ENCODE measurements around the gene MAD1L1. TPM values are rescaled to one million over a fixed set of nuclear protein-coding genes. Genes with fewer than 3 reads are reported as not detected.

The MAD1L1 gene
- total and polyA plus RNA-seq, 7 experiments from 2014 or later: 112 to 314 (median 136) TPM

GRCh38 chr7:2008101-2008935, 224.4 kb downstream of the MAD1L1 start:
- ChIA-PET POLR2A (no interaction called here), CTCF (no interaction called here)
- peaks cover 0 to 16% (median 7%) of the 10 kb centered on the region in 7 donors for H3K4me1 Mint-ChIP-seq
- no peaks in the 10 kb centered on the region for H3K27me3 Mint-ChIP-seq
- H3K36me3 ChIP-seq (ENCODE audit: control insufficient read depth in 2 of 3, insufficient read depth in 3 of 3, low read length in 3 of 3): peaks cover 0 to 7% (median 0%) of the 10 kb centered on the region in 3 experiments
- intact Hi-C loops (cut with micrococcal nuclease): no loop called here
- no peak overlapping the region for H3K4me3 ChIP-seq (ENCODE audit: low read length)
- no peaks in the 10 kb centered on the region for H3K9me3 Mint-ChIP-seq
- H3K9me3 ChIP-seq (ENCODE audit: control insufficient read depth in 2 of 3, low read length in 3 of 3): no peaks in the 10 kb centered on the region
- no peaks in the 10 kb centered on the region for H3K27me3 ChIP-seq (ENCODE audit: control insufficient read depth in 2 of 2, insufficient read depth in 2 of 2, low read length in 2 of 2)
- H3K27ac ChIP-seq (ENCODE audit: low read depth, low read length): no peak overlapping the region
- ATAC-seq: no peak
- H3K36me3 Mint-ChIP-seq: peaks cover 0 to 13% (median 0%) of the 10 kb centered on the region in 5 donors
- no peak overlapping the region for H3K4me3 Mint-ChIP-seq
- H3K27ac Mint-ChIP-seq: no peak overlapping the region
- H3K4me1 ChIP-seq (ENCODE audit: control insufficient read depth in 2 of 2, insufficient read depth in 2 of 2, low read length in 2 of 2): no peaks in the 10 kb centered on the region
- no peak for DNase-seq

- no peak overlapping the region for H3K27ac Mint-ChIP-seq
- no peak overlapping the region for H3K27ac ChIP-seq (ENCODE audit: low read depth, low read length)
- no peak for ATAC-seq
- H3K36me3 ChIP-seq (ENCODE audit: control insufficient read depth in 2 of 3, insufficient read depth in 3 of 3, low read length in 3 of 3): no peaks in the 10 kb centered on the region
- CTCF ChIA-PET: no interaction called here
- H3K4me1 ChIP-seq (ENCODE audit: control insufficient read depth in 2 of 2, insufficient read depth in 2 of 2, low read length in 2 of 2): no peaks in the 10 kb centered on the region
- intact Hi-C loops (cut with micrococcal nuclease): no loop called here
- H3K4me3 Mint-ChIP-seq: no peak overlapping the region
- POLR2A ChIA-PET: no interaction called here
- H3K4me1 Mint-ChIP-seq: peaks cover 0 to 18% (median 7%) of the 10 kb centered on the region in 7 donors
- H3K27me3 ChIP-seq (ENCODE audit: control insufficient read depth in 2 of 2, insufficient read depth in 2 of 2, low read length in 2 of 2): no peaks in the 10 kb centered on the region
- no peaks in the 10 kb centered on the region for H3K9me3 ChIP-seq (ENCODE audit: control insufficient read depth in 2 of 3, low read length in 3 of 3)
- peaks cover 0 to 7% (median 0%) of the 10 kb centered on the region in 5 donors for H3K36me3 Mint-ChIP-seq
- no peaks in the 10 kb centered on the region for H3K9me3 Mint-ChIP-seq
- no peak for DNase-seq
- no peaks in the 10 kb centered on the region for H3K27me3 Mint-ChIP-seq
- H3K4me3 ChIP-seq (ENCODE audit: low read length): no peak overlapping the region
Observed at GRCh38 chr7:2007551-2007950, 225.2 kb downstream of the MAD1L1 start.

- Mint-ChIP-seq H3K4me1 (peaks cover 0 to 18% (median 7%) of the 10 kb centered on the region in 7 donors), H3K36me3 (peaks cover 0 to 7% (median 0%) of the 10 kb centered on the region in 5 donors), H3K9me3 (no peaks in the 10 kb centered on the region), H3K4me3 (no peak overlapping the region), H3K27me3 (no peaks in the 10 kb centered on the region), H3K27ac (no peak overlapping the region)
- H3K27ac ChIP-seq (ENCODE audit: low read depth, low read length): no peak overlapping the region
- no peaks in the 10 kb centered on the region for H3K4me1 ChIP-seq (ENCODE audit: control insufficient read depth in 2 of 2, insufficient read depth in 2 of 2, low read length in 2 of 2)
- no peaks in the 10 kb centered on the region for H3K27me3 ChIP-seq (ENCODE audit: control insufficient read depth in 2 of 2, insufficient read depth in 2 of 2, low read length in 2 of 2)
- peak in 1 of 9 donors; percentile 4 for DNase-seq
- H3K4me3 ChIP-seq (ENCODE audit: low read length): no peak overlapping the region
- ATAC-seq: no peak
- H3K36me3 ChIP-seq (ENCODE audit: control insufficient read depth in 2 of 3, insufficient read depth in 3 of 3, low read length in 3 of 3): no peaks in the 10 kb centered on the region
- intact Hi-C loops (cut with micrococcal nuclease): no loop called here
- ChIA-PET POLR2A (no interaction called here), CTCF (no interaction called here)
- H3K9me3 ChIP-seq (ENCODE audit: control insufficient read depth in 2 of 3, low read length in 3 of 3): no peaks in the 10 kb centered on the region
Observed at GRCh38 chr7:2006921-2007381, 225.8 kb downstream of the MAD1L1 start.

GRCh38 chr7:2006231-2006771, 226.4 kb downstream of the MAD1L1 start:
- Histone ChIP-seq H3K4me3 (ENCODE audit: low read length) (no peak overlapping the region), H3K36me3 (ENCODE audit: control insufficient read depth in 2 of 3, insufficient read depth in 3 of 3, low read length in 3 of 3) (no peaks in the 10 kb centered on the region), H3K27ac (ENCODE audit: low read depth, low read length) (no peak overlapping the region), H3K9me3 (ENCODE audit: control insufficient read depth in 2 of 3, low read length in 3 of 3) (no peaks in the 10 kb centered on the region), H3K4me1 (ENCODE audit: control insufficient read depth in 2 of 2, insufficient read depth in 2 of 2, low read length in 2 of 2) (no peaks in the 10 kb centered on the region), H3K27me3 (ENCODE audit: control insufficient read depth in 2 of 2, insufficient read depth in 2 of 2, low read length in 2 of 2) (no peaks in the 10 kb centered on the region)
- no peaks in the 10 kb centered on the region for H3K9me3 Mint-ChIP-seq
- DNase-seq (peak in 1 of 9 donors; percentile 1), ATAC-seq (no peak)
- H3K27ac Mint-ChIP-seq: no peak overlapping the region
- H3K4me1 Mint-ChIP-seq: peaks cover 0 to 18% (median 7%) of the 10 kb centered on the region in 7 donors
- H3K27me3 Mint-ChIP-seq: no peaks in the 10 kb centered on the region
- no peak overlapping the region for H3K4me3 Mint-ChIP-seq
- intact Hi-C loops (cut with micrococcal nuclease): no loop called here
- ChIA-PET CTCF (interaction anchor here (0.7 kb wide), 1 partner anchor 8 kb away, joined by 3 read pairs; no protein-coding TSS in a partner anchor), POLR2A (no interaction called here)
- peaks cover 0 to 7% (median 0%) of the 10 kb centered on the region in 5 donors for H3K36me3 Mint-ChIP-seq

- Mint-ChIP-seq H3K36me3 (peaks cover 0 to 7% (median 0%) of the 10 kb centered on the region in 5 donors), H3K9me3 (no peaks in the 10 kb centered on the region), H3K4me3 (no peak overlapping the region), H3K4me1 (peaks cover 0 to 17% (median 7%) of the 10 kb centered on the region in 7 donors), H3K27ac (peak overlapping the region in 2 of 9 donors; percentile 59 to 66), H3K27me3 (no peaks in the 10 kb centered on the region)
- DNase-seq: no peak
- H3K9me3 ChIP-seq (ENCODE audit: control insufficient read depth in 2 of 3, low read length in 3 of 3): no peaks in the 10 kb centered on the region
- CTCF ChIA-PET: interaction anchor here (0.7 kb wide), 1 partner anchor 9 kb away, joined by 3 read pairs; no protein-coding TSS in a partner anchor
- H3K4me3 ChIP-seq (ENCODE audit: low read length): no peak overlapping the region
- no peaks in the 10 kb centered on the region for H3K27me3 ChIP-seq (ENCODE audit: control insufficient read depth in 2 of 2, insufficient read depth in 2 of 2, low read length in 2 of 2)
- no peaks in the 10 kb centered on the region for H3K36me3 ChIP-seq (ENCODE audit: control insufficient read depth in 2 of 3, insufficient read depth in 3 of 3, low read length in 3 of 3)
- intact Hi-C loops (cut with micrococcal nuclease): no loop called here
- H3K27ac ChIP-seq (ENCODE audit: low read depth, low read length): no peak overlapping the region
- POLR2A ChIA-PET: no interaction called here
- H3K4me1 ChIP-seq (ENCODE audit: control insufficient read depth in 2 of 2, insufficient read depth in 2 of 2, low read length in 2 of 2): no peaks in the 10 kb centered on the region
- no peak for ATAC-seq
Observed at GRCh38 chr7:2005786-2006185, 227.0 kb downstream of the MAD1L1 start.

- intact Hi-C loops (cut with micrococcal nuclease): no loop called here
Observed at GRCh38 chr7:2004841-2005725, 227.7 kb downstream of the MAD1L1 start.

More at GRCh38 chr7:2004841-2005725, 227.7 kb downstream of the MAD1L1 start:
- no peaks in the 10 kb centered on the region for H3K27me3 Mint-ChIP-seq
- peaks cover 0 to 7% (median 0%) of the 10 kb centered on the region in 5 donors for H3K36me3 Mint-ChIP-seq
- Histone ChIP-seq H3K27me3 (ENCODE audit: control insufficient read depth in 2 of 2, insufficient read depth in 2 of 2, low read length in 2 of 2) (no peaks in the 10 kb centered on the region), H3K4me3 (ENCODE audit: low read length) (no peak overlapping the region), H3K27ac (ENCODE audit: low read depth, low read length) (no peak overlapping the region), H3K36me3 (ENCODE audit: control insufficient read depth in 2 of 3, insufficient read depth in 3 of 3, low read length in 3 of 3) (no peaks in the 10 kb centered on the region), H3K9me3 (ENCODE audit: control insufficient read depth in 2 of 3, low read length in 3 of 3) (no peaks in the 10 kb centered on the region), H3K4me1 (ENCODE audit: control insufficient read depth in 2 of 2, insufficient read depth in 2 of 2, low read length in 2 of 2) (no peaks in the 10 kb centered on the region)
- H3K27ac Mint-ChIP-seq: peak overlapping the region in 3 of 9 donors; percentile 12 to 59 (median 32)
- DNase-seq (peak in 2 of 9 donors; percentile 3 to 4), ATAC-seq (no peak)
- no peaks in the 10 kb centered on the region for H3K9me3 Mint-ChIP-seq
- POLR2A ChIA-PET: no interaction called here
- no peak overlapping the region for H3K4me3 Mint-ChIP-seq
- peaks cover 0 to 18% (median 7%) of the 10 kb centered on the region in 7 donors for H3K4me1 Mint-ChIP-seq
- CTCF ChIA-PET: interaction anchor here (0.7 kb wide), 1 partner anchor 10 kb away, joined by 3 read pairs; no protein-coding TSS in a partner anchor
